Measurements from ENCODE around the gene ZNF318. TPM values are rescaled to one million over a fixed set of nuclear protein-coding genes. Genes with fewer than 3 reads are reported as not detected.
"Not testable (repeated sequence)": the region's sequence is repeated elsewhere in the genome, so short reads cannot be mapped to it uniquely, and the experiment has no call there.

ZNF318 gene
- total RNA-seq, 1 experiment from 2014 or later, result 11.0 TPM

DNA sequence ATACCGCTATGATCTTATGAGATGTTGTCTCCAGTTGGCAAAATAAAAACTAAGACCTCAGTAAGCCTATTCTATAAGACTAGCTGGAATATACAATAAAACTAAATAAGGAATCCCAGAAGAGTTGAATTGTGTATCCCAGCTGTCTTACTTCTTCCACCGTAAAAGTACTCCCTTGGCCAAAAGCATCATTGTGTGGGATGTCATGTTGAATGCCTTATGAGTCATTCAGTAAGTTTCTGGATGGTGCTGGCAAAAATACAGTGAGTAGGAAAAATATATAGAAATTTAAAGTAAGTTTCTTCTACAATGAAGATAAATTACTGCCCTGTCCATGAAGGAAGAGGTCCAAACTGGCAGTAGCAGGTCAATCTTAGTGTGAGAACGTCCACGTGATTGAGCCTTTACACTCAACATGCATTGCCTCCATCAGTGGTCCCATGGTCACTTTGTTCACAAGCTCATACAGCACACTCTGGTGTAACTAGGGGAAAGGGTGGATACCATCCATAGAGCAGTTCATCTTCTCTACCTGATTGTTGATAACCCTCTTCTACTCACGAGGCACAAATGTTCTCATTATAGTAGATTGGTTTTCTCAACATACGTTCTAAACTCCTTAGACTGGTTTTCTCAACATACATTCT, 13.7 kb upstream of the ZNF318 start:
- no peak for DNase-seq (ENCODE audit: low spot score)

DNA sequence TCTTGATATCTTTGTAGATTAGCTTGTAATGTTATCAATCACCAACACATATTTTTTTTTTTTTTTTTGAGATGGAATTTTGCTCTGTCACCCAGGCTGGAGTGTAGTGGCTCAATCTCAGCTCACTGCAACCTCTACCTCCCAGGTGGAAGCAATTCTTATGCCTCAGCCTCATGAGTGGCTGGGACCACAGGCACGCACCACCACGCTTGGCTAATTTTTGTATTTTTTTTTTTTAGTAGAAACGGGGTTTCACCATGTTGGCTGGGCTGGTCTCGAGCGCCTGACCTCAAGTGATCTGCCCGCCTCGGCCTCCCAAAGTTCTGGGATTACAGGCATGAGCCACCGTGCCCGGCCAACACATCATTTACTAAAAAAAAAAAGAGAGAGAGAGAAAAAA, 11.4 kb upstream of the ZNF318 start:
- not testable (repeated sequence) for DNase-seq (ENCODE audit: low spot score)

DNA sequence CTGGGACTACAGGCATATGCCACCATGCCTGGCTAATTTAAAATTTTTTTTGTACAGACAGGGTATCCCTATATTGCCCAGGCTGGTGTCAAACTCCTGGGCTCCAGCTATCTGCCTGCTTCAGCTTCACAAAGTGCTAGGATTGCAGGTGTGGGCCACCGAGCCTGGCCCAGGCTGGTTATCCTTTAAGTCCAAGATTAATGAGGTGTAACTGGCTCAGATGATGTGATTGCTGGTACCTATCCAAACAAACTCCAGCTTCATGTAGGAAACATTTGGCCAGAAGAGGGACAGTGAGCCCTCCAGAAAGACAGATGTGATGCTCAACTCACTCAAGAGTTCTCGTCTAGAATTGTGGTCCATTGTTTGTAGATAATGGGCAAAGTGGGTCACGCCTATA, 9.2 kb upstream of the ZNF318 start:
- no peak for DNase-seq (ENCODE audit: low spot score)

DNA sequence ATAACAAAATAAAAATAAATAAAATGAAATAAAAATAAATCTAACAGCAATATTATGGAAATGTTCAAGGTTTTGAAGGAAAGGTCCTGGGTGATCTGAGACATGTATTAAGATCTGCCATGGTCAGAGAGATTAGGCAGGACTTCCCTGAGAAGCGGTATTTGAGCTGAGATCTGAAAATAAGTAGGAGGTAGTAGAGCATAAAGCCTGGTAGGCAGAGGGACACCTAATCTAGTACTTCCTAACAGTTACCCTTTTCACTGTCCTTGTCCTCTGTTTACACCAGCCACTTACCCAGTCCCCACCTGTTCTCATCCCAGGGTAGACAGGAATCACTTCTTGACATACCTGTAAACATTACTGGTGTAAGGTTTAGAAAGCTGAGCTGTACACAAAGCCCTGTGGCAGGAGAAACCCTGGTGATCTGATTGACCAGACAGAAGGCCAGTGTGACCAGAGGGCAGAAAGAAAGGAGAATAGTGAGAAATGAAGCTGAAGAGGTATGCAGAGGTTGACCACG, 8.3 kb upstream of the ZNF318 start:
- DNase-seq (ENCODE audit: low spot score), result no peak

DNA sequence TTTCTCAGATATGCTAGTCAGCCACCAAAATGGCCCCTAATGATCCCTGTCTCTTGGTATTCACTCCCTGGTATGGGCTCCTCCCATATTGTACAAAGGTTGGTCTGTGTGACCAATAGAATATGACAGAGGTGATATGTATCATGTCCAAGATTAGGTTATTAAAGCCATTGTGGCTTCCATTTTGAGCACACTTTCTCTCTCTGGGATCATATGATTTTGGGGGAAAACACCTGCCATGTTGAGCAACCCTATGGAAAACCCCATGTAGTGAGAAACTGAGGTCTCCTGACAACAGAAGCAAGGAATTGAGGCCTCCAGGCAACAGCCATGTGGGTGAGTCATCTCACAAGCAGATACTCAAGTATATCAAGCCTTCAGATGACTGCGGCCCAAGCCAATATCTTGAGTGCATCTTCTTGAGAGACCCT, 7.1 kb upstream of the ZNF318 start:
- no peak for DNase-seq (ENCODE audit: low spot score)

DNA sequence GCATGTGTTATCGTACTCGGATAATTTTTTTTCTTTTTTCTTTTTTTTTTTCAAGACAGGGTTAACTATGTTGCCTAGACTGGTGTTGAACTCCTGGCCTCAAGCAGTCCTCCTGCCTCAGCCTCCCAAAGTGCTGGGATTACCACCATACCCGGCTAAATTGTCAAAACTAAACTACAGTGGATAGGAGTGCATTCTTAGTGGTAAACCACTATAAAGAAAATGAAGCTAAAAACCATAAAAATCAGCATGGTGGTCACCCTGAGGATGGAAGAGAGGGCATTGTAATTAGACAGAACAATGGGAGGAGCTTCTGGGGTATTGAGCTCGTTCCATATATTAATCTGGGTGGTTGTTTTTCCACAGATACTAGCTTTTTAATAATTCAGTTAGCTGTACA, 6.2 kb upstream of the ZNF318 start:
- DNase-seq (ENCODE audit: low spot score), result no peak

DNA sequence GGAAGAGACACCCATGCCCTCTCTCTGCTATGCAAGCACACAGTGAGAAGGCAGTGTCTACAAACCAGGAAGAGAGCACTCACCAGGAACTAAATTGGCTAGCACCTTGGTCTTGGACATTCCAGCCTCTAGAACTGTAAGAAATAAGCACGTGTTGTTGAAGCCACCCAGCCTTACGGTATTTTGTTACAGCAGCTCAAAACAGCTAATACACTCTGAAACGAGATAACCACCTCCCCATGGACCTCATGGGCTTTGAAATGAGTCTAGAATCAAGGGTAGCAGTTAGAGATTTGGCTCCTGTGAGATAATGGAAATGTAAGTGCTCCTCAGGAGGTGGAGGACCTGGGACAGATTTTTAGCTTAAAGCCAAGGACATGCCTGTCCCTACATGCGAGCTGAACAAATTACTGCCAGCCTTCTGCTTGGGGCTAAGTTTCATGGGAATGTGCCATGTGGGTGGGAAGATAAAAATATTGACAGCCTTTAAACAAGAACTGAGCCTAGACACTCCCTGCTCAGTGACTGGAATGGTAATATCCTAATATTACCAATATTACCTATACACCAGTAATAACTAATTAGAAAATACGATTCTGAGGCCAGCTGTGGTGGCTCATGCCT, 3.9 kb upstream of the ZNF318 start:
- DNase-seq (ENCODE audit: low spot score), result no peak

DNA sequence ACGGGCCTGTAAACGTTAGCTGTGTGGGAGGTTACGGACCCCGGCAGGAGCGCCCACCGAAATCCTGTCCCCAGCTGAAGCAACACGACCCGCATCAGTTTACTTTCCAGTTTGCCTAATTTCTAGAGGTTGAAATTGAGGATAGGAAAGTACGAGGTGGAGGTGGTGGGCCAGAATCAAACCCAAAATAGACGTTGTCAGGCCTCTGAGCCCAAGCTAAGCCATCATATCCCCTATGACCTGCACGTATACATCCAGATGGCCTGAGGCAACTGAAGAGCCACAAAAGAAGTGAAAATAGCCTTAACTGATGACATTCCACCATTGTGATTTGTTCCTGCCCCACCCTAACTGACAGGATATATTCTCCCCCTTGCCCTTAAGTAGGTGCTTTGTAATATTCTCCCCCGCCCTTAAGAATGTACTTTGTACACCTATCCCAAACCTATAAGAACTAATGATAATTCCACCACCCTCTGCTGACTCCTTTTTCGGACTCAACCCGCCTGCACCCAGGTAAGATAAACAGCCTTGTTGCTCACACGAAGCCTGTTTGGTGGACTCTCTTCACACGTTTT, 645 bp upstream of the ZNF318 start:
- DNase-seq (ENCODE audit: low spot score), result not testable (repeated sequence)

DNA sequence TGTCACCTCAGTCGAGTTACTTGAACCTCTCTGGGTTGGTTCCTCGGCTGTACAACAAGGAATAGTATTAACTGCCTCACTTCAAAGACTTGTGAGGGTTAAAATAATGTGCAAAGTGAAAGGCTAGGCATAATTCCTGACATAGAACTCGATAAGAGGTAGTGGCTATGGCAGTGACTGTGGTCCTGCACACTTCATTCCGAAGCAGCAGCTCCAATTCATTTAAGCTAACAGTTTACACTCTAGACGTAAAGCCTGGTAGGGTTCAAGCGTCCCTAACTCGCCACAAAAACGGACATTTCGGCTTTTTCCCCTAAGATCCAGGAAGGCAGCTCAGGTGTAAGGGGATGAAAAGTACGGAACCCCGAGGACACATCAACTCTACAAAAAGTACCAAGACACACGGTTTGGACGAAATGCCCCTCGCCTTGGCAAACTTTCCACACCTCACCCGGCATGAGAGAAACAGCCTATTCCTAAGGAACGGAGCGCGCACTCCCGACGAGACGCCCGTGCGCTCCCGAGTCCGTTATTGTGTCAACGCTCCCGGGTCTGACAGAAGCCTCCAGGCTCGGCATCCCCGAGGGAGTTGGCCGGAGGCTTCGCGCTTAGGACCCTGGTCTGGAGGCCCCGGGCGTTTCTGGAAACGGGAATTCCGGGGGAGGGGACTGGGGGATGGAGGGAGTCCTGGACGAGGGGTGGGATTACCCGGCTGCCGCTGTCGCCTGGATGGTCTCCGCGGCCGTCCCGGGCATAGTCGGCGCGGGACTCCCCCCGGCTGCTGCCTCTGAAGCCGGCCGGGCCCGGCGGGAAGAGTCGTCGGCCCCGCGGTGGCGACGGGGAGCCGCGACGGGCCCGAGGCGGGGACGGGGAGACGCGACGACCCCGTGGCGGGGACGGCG, 937 bp downstream of the ZNF318 start:
- no peak for DNase-seq (ENCODE audit: low spot score)

DNA sequence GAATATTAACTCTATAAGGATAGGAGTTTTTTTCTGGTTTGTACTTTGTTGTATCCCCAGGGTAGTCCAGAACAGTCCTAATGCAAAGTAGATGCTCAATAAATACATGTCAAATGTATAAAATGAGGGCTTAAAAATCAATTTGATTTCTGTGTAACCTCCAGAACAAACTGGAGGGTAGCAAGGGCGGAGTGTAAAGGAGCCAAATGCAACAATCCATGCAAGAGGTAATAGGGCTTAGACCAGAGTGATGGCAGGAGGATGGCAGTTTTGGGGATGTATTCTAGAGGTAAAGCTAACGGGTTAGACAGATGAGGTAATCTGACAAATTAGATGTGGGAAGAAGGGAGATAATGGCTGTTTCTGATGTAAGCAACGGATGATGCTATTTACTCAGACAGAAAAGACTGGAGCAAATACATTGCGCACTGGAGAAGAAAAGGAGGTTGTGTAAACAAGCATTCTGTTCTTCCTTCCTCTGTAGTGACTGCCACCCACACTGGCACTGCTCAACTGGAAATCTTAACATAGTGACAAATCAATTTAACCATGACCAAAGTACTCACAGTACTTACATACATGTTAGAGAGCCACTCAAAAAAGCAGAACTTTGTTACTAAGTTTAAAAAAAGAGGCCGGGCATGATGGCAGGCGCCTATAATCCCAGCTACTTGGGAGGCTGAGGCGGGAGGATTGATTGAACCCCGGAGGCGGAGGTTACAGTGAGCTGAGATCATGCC, 2.0 kb downstream of the ZNF318 start:
- DNase-seq (ENCODE audit: low spot score), result no peak

DNA sequence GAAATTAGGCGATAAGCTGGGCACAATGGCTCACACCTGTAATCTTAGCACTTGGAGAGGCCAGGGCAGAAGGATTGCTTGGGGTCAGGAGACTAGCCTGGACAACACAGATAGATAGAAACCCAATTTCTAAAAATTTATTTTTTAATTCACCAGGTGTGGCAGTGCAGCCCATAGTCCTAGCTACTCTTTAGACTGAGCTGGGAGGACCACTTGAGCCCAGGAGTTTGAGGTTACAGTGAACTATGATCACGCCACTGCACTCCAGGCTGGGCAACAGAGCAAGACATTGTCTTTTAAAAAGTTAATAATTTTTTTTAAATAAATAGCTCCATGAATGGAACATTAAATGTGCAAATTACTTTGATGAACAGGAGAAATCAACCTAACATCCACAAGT, 8.2 kb downstream of the ZNF318 start:
- no peak for DNase-seq (ENCODE audit: low spot score)

DNA sequence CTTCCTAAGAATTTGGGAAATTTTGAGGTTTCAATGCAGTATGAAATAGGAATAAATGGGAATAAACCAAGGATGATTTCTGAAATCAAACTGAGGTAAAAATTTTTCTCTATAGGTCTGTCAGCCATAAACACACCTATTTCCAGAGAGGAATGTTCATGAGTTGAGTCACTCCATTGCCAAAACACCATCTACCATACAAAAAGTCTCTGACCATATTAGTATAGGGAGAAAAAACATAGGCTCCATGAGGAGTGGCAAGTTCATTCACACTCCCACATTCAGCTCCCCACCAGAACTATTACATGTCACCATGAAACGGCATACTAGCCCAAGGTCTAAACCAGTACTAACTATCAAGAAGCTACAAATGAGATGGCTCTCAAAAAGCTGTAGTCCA, 9.6 kb downstream of the ZNF318 start:
- no peak for DNase-seq (ENCODE audit: low spot score)

DNA sequence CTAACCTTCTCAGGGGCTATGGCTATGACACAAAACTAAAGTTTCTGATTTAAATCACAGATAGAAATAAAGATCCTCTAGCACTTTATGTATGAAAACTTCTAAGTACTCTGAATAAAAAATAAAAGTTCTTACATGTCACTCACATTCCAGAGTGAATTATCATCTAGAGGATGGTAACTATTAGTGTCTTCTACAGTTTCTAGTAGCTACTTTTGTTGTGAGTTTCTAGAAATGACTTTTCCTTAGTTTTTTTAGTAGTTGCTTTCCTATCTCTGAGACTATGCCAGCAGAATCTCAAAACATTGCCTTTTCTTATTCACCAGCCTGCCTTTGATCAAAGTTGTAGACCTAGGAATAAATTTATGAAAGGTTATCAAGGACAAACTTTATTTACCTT, 10.1 kb downstream of the ZNF318 start:
- no peak for DNase-seq (ENCODE audit: low spot score)

DNA sequence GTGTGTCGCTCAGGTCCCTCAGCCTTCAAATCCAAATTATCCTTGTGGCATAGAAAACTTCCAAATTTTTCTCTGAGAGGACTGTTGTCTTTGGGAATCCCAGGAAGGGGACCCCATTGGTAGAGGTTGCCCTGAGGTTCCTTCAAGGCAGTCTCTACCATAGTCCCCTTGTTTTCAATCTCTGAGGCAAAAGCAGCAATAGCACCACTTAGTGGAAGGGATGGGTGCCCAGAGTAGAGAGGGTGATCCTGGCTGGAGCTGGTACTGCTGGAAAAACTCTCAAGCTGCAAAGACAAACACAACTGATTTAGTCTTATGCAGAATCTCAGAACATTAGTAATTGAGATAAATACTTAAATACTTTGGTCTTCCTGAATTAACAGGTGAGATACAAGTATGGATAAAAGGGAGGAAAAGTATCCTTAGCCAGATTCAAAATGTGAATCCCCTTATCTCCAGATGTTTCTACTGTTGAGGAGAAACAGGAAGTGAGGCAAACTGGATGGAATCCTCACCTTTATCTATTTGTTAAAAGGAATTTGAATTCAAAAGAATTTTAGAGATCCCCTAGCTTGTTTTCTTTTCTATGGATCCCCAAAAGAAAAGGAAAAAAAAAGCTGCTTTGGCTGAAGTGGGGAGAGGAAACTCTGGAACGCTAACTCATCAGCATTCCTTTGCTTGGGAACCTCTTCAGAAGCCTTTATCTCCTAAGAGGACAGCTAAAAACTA, 13.4 kb downstream of the ZNF318 start:
- no peak for DNase-seq (ENCODE audit: low spot score)

DNA sequence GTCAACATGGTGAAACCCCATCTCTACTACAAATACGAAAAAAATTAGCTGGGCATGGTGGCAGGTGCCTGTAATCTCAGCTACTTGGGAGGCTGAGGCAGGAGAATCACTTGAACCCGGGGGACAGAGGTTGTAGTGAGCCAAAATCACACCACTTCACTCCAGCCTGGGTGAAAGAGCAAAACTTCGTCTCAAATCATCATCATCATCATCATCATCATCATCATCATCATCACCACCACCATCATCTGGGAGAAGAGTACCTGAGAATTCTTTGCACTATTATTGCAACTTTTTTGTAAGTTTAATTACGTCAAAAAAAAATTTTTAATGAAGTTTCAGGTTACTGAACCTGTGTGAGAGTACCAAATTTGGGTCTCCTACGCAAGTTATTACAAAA, 17.5 kb downstream of the ZNF318 start:
- not testable (repeated sequence) for DNase-seq (ENCODE audit: low spot score)

DNA sequence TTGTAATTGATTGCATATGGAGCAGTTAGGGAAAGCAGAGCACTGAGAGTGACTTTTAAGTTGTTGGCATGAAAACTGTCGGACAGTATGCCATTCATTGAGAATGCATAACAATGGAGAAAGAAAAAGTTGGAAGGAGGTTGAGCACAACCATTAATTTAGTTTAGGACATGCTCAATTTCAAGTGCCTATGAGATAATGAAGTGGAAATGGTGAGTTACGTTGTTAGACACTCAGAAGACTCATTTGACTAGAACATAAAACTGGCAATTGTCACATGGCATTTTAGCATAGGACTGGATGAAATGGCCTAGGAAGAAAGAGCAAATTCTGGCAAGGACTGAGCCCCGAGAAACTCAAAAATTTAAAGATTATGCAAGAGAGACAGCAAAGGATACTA, 22.0 kb downstream of the ZNF318 start:
- no peak for DNase-seq (ENCODE audit: low spot score)

DNA sequence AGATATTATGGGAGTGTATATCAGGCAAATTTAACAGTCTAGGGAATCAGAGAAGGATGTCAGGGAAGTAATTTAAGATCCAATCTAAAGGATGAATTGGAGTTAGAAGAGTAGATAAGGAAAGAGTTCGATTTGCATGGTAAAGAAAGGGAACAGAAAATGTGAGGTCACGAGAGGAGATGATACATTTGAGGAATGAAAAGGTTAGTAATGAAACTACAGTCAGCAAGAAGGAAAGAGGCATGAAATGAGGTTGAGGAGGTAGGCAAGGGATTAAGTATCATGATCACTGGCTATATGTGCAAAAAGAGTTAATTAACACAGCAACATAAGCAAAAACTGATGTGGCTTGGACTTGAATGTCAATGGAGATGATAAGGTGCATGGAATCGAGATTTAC, 22.4 kb downstream of the ZNF318 start:
- DNase-seq (ENCODE audit: low spot score), result no peak

DNA sequence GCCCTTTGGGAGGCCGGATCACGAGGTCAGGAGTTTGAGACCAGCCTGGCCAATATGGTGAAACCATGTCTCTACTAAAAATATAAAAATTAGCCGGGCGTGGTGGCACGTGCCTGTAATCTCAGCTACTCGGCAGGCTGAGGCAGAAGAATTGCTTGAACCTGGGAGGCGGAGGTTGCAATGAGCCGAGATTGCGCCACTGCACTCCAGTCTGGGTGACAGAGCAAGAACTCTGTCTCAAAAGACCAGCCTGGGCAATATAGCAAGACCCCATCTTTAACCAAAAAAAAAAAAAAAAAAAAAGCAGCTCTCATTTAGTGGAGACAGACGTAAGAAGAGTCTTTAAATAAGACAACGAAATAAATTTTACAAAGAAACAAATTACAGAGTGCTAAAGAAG, 23.2 kb downstream of the ZNF318 start:
- not testable (repeated sequence) for DNase-seq (ENCODE audit: low spot score)

DNA sequence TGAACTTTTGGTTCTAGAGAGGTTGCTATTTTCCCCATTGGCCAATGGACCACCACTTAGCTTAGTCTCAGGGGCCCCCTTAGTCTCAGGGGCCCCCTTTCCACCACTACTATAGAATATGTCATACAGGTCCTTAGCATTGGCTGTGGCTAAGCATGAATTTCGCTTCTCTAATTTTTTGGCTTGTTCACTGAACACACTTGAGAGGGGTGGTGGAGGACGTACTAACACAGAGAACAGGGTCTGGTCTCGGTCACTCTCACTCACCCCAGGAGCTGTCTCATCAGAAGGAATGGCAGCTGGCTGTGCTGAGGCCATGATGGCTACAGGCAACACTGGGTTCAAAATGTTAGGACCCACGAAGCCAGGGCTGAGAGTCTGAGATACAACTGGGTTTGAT, 30.3 kb downstream of the ZNF318 start:
- no peak for DNase-seq (ENCODE audit: low spot score)

DNA sequence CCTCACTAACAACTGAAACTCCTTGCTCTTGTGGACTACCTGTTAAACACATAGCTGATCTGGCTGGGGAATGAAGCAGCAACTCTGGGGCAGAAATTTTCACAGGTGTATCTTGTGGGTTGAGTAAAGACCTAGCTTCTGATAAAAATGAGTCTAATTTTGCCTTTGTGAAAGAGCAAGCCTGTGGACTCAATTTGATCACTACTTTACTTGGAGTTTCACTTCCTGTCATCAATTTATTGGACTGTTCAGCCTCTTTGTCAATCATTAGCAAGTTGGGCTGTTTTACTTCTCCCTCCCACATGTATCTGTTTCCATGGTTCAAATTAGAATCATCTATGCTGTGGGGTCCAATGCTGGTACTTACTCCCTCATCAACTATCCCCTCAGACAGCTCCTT, 31.2 kb downstream of the ZNF318 start:
- DNase-seq (ENCODE audit: low spot score), result no peak

DNA sequence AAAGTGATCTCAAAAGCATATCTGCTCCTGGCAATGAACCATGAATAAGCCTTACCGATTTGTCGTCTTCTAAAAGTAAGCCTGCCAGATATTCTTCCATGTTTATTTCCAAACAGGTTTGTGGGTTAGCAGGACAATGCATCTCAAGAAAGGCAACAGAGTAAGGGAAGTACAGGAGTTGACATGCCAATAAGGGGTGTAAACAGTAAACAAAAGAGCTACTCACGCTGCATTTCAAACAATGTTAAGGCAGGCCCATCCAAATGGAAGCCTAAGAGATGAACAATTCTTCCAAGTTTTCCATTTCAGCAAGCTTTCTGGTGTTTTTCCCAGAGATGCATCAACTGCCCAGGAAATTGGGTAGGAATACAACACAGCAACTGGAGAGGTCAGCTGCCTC, 33.1 kb downstream of the ZNF318 start:
- no peak for DNase-seq (ENCODE audit: low spot score)

Measured in A172 (cell line).